NCI-H1930 (cell line): ENCODE measurements around the gene C6orf15.

ENCODE experiments used
- DNase-seq, 2 experiments: peaks; one replicate each; lab custom pipeline; 2025; lab: John Stamatoyannopoulos, UW

Gene C6orf15

DNA sequence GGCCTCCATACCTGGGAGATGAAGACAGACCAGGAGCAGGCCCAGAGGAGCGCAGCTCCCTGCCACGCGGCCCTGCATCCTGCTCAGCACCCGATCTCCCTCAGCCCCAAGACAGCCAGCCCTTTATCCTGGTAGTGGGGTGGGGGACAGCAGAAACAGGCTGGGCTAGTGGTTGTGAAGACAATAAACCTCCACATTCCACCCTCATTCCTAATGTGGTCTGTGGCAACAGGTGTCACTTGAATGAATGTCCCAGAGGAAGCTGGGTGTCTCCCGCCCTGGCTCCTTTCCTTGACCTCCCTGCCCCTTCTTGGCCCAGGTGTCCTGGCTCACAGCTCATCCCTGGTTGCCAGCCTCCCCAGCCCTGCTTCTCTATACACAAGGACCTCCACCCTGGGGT, at the start of gene C6orf15:
Gene C6orf15, minus strand, starts transcription at position 98 of the 400 bp plus-strand sequence. Its CDS starts 20 bp downstream, at position 78.
- DNase-seq: no peak

GRCh38 chr6:31161216-31162126, 49.1 kb upstream of the C6orf15 start:
- no peak for DNase-seq

DNA sequence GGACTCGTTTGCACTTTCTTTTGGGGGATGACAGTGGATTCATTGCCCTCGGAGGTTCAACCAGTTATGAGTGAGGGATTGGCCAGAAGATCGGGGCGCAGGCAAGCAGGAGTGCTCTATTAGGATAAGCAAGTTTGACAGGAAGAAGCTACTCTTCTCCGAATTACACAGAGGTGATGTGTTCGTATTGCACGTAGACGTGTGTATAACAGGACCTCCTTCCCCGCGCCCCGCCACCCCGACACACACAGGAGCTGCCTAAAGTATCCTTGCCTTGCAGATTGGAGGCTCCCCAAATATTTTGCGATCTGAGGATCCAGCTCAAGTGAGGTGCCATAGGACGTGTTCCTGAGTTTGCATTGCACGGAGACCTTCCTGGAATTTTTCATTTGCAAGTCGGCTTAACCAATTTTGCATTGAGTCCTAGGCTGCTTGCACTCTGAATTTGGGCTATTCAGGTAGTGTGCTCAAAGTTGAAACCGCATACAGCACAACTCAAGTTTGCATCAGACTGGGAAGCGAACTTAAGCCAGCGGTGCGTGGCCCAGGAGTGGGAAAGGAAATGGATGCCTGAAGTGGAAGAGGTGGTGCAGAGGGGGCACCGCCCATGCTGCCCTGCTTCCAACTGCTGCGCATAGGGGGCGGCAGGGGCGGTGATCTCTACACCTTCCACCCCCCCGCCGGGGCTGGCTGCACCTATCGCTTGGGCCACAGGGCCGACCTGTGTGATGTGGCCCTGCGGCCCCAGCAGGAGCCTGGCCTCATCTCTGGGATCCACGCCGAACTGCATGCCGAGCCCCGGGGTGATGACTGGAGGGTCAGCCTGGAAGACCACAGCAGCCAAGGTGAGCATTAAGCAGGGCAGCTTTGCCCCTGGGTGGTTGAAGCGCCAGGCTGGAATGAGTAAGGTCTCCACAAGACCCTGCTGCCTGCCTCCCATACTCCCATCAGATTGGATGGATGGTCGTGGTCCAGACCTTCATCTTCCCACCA, 46.8 kb upstream of the C6orf15 start:
- DNase-seq: no peak

GRCh38 chr6:31158140-31158862, 45.9 kb upstream of the C6orf15 start, which contains the start of gene TCF19:
TCF19 (plus strand) TSS chr6:31158589; CDS start chr6:31159470, 881 bp downstream.
- peak; percentile 94 to 97 for DNase-seq

DNA sequence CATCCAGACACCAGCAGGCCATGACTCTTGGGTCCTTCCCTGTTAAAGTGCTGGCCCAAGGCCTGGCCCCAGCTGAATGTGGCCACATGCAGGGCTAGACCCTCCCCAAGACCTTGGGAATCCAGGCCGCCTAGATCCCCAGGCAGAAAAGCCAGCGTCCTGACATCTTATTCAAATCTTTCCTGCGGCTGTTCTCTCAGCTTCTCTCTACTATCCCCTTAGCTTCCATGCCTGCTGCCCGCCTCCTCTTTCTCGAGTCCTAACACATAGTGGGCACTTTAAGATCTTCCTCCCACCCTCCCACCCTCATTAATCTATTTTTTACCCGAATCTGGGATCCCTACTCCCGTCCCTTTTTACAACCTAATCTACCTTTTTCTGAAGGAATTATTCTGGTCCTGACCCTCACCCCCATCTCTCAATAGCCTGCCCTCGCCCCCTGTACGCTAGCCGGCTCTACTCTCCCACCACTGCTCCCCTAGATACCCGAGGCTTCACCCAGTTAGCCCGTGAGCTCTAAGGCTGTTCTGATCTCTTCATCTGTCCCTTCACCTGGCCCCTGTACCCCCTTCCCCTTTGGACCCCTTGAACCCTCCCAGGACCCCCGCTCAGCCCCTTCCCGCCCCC, 45.3 kb upstream of the C6orf15 start, which contains the start of gene CCHCR1:
Gene CCHCR1, minus strand, starts transcription at position 290 of the 627 bp plus-strand sequence. Its CDS starts 202 bp downstream, at position 88.
- DNase-seq: no peak

DNA sequence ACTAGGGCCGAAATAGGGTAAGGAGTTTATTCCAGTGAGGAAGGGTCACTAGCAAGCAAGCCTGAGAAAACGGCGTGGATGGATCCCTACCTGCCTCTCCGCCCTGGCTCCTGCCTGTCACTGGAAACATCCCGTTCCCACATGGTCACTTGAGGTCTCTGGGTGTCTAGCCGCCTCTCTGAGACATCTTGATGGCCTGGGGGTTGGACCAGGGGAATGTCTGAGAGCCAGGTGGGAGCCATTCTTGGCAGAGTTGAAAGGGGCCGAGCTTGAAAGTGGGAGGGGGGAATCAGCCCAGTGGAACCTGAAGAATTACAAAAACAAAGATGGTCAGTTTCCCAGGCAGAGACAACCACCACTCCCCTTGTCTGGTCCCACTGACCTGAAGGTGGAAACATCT, 44.3 kb upstream of the C6orf15 start:
- no peak for DNase-seq

GRCh38 chr6:31154436-31154835, 42.1 kb upstream of the C6orf15 start:
- no peak for DNase-seq

DNA sequence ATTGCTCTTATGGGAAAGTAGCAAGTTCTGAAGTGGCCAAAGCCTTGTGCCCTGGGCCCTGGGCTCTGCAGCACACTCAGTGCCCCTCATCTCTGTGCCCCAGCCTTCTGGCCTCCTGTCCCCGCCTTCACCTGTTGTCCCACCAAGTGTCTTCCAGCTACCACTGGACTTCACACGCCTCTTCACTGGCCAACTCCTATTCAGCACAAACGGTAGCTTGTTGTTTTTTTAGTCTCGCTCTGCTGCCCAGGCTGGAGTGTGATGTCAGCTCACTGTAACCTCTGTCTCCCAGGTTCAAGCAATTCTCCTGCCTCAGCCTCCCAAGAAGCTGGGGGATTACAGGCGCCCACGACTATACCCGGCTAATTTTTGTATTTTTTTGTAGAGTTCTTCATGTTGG, 40.4 kb upstream of the C6orf15 start:
- no peak for DNase-seq

GRCh38 chr6:31149827-31150447, 37.6 kb upstream of the C6orf15 start:
- no peak for DNase-seq

DNA sequence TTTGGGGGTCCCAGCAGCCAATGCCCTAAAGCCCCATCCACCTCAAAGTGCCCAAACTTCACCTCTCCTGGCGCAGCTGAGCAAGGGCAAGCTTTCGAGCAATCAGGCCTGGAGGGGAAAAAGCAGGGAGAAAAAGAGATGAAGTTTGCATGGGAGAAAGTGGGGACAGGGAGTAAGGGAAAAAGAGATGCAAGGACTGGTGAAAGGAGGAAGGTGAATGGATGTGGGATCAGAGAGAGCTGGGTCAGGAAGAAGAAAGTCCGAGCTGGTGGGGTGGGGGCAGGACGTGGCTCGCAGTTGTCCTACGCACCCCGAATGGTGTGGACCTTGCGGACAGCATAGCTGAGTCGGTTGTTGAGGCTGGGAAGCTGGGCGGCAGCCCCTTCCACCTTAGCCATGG, 33.0 kb upstream of the C6orf15 start:
- no peak for DNase-seq

DNA sequence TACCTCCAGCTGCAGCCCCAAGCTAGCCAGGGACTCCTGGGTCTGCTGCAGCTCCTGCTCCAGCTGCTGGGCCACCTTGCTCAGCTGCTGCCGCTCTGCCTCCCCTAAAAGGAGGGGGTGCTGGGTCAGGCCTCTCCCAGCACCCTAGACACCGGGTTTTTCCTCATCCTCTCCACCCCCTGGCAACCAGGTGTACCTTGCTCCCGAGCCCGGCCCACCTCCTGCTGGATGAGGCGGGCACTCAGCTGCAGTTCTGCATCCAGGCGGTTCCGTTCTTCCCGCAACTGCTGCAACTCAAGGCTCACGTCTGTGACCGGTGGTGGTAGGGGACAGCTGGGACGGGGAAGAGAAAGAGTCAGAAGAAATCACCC, 32.6 kb upstream of the C6orf15 start:
- no peak for DNase-seq

DNA sequence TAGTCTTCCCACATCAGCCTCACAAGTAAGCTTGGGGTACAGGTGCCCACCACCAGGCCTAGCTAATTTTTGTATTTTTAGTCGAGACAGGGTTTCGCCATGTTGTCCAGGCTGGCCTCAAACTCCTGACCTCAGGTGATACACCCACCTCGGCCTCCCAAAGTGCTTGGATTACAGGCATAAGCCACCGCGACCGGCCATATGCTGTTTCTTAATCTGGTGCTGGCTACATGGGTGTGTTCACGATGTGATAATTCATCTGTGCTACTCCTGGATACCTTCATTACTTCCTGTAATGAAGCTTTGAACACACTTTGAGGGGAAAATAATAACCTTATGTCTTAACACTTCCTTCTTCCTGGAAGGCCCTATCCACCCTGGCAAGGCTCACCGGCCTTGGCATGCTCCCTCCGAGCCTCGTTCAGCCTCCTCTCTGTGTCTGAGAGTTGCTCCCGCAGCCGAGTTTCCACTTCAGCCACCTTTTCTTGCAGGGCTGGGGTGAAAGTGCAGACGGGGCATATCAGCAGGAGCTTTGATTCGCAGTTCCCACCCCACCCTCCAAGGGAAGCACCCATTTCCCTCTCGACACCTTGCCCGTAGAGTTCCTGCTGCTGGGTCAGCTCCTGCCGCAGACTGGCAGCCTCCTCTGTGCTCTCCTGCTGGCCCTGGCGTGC, 32.1 kb upstream of the C6orf15 start:
- no peak for DNase-seq

DNA sequence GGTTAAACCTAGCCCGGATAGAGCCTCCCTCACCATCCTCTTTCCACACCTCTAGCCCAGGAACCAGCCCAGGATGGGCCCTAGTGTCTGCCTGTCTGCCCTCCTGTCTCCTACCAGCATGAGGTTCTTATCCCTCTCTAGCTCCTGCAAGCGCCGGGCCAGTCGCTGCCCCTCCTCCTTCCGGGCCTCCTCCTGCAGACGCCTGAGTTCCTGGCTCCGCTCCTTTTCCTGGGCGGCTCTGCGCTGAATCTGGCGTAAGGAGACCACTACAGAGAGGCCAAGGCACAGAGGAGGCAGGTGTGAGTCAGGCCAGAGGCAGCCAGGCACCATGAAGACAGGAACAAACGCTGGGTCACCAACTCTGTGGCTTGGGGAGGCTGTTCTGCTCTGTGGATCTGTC, 30.8 kb upstream of the C6orf15 start:
- DNase-seq: no peak

GRCh38 chr6:31142361-31142761, 30.0 kb upstream of the C6orf15 start:
- DNase-seq: no peak

DNA sequence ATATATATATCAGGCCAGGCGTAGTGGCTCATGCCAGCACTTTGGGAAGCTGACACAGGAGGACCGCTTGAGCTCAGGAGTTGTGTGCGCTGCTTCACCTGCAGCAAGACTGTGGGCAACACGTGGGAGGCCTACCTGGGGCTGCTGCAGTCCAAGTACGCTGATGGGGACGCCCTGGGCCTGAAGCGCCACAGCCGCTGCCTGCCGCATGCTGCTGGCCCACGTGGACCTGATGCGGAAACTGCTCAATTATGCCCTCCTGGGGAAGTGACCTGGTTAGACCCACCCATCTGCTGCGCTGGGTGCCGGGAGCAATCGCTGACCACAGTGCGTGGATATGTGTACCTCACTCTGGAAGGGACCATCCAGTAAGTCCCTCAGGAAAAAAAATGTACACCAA, 28.3 kb upstream of the C6orf15 start:
- no peak for DNase-seq

DNA sequence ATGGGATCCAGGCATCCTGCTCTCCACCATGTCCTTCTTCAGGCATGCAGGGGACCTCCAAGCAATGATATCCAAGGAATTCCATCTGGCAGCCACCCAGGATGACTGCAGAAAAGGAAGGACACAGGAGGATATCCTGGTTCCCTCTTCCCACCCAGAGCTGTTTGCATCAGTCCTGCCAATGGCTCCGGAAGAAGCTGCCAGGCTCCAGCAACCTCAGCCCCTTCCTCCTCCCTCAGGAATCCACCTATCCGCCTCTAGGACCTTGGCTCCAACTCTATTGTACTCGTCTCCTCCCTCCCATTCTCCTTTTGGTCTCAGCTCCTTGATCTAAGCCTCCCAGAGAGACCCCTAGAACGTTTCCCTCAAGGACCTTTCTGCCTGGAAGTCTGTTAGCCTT, 27.2 kb upstream of the C6orf15 start:
- DNase-seq: no peak

DNA sequence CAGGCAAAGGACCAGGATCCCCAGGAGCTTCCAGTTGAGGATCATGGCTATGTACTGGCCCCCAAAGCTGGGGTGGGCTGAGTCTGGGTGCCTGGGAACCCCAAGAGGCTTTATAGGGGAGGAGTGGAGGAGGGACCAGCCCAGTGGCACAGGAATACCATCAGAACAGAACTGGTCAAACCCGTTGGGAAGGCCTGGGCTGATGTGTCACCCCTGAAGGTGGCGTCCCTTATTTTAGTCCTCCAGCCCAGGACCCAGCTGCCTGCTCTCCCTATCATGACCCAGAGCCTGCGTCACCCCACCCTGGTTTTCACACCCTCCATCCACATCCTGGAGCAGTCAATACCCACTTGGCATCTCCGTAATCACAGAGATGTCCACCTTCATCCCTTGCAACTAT, 26.6 kb upstream of the C6orf15 start, which contains the start of gene PSORS1C2:
Gene PSORS1C2, minus strand, starts transcription at position 85 of the 400 bp plus-strand sequence. Its CDS starts 40 bp downstream, at position 45.
- no peak for DNase-seq

- no peak for DNase-seq
Measured at GRCh38 chr6:31135710-31136109, 23.3 kb upstream of the C6orf15 start.

GRCh38 chr6:31132806-31133205, 20.4 kb upstream of the C6orf15 start:
- DNase-seq: no peak

DNA sequence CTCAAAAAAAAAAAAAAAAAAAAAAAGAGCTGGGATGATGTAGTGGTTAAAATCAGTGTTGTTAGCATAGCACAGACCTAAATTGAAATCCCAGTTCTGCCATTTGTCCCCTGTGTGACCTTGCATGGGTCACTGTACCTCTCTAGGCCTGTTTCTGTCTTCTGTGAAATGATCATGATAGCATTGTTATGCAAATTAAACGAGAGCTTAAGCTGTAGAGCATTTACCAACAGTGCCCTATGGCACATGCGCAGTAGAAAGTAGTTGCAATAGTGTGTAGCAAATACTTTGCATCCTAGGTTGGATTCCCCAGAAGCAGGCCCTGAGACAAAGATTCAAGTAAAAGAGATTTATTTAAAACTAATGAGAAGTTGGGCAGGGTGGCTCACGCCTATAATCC, 19.2 kb upstream of the C6orf15 start:
- DNase-seq: no peak
